CD4-positive, alpha-beta T cell treated with Interleukin-17A for 4 hours (primary cell): Measurements from ENCODE around the gene SGSH.

Source experiments
- DNase-seq: peaks from one replicate; pipeline ENCODE4 v3.0.0-alpha.2; 2020; ENCODE audit warnings: mixed read lengths

The SGSH gene

DNA sequence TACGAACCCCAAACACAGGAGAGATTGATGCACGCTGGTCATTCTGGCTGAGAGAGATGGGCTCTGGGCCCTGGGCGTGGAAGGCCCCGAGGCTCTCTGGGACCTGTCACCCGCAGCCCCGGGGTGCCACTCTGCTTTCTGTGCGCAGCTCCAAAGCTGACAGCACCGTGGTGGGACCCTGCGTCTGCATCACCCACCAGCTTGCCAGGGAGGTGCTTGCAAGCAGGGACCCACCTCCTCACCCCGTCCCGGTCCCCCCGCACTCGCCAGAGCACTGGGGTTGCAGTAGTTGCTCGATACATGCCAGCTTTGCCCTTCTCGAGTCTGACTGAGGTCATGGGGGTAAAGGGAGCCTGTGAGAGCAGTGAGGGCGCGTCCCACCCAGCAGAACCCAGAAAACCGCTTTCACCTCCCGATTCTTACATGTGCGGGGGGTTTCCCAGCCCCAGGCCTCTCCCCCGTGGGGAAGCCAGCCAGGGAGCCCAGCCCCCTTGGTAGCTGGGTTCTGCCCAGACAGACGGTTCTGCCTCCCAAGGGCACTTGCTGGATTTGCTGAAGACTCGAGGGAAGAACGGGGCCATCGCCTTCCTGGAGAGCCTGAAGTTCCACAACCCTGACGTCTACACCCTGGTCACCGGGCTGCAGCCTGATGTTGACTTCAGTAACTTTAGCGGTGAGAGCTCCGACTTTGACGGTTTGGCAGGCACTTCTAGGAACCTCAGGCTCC is 37.9 kb downstream of the SGSH start:
- DNase-seq: no peak

DNA sequence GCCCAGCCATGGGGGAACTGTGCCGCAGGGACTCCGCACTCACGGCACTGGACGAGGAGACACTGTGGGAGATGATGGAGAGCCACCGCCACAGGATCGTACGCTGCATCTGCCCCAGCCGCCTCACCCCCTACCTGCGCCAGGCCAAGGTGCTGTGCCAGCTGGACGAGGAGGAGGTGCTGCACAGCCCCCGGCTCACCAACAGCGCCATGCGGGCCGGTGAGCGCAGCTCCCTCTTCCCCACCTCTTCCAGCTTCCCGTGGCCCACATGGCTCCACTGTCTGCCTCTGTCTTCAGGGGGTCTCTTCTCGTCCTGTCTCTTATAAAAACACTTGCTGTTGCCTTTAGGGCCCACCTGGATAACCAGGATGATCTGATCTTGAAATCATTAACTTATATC is 38.7 kb downstream of the SGSH start:
- DNase-seq: no peak

DNA sequence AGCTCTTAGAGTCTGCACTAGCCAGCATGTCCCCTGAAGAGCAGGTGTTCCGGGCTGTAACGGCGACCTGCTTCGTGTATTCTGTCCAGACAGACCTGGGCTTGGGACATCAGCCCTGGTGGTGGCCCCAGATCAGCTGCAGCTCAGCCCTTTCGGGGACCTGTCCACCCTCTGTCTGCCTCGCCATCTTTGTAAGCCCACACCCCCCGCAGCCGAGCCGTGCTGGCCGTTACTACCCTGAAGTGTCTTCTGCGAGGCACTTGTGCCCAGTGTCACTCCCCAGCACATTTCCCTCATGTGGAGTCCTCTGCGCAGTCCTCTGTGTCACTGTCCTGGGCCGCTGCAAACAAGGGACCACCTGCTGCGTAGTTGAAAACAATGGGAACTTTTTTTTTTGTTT is 39.9 kb downstream of the SGSH start:
- DNase-seq: no peak

DNA sequence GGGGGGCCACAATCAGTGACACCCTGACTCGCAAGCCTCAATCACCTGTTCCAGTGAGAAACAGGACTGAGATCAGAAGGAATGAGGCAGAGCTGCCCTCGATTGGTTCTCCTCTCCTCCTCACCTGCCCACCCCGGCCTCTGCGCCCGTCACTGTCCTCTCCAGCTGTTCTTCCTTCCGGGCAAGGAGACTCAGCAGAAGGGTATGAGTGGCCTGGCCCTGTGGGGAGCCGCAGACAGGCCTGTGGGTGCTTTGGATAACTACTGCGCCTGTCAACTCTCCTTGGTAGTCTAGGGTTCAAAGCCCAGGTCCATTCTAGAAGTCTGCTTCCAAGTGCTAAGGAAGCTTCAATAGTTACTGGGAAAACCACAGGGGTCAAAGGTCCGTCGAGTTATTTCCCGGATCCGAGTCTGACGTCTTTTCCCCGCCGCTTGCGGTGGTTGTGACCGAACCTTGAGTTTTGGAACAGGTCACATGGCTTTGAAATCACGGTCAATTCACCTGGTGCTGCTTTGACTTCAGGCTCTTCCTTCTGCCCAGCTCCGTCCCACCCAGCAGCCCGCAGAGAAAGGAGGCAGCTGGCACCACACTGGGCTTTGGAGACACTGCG is 42.0 kb downstream of the SGSH start:
- no peak for DNase-seq

DNA sequence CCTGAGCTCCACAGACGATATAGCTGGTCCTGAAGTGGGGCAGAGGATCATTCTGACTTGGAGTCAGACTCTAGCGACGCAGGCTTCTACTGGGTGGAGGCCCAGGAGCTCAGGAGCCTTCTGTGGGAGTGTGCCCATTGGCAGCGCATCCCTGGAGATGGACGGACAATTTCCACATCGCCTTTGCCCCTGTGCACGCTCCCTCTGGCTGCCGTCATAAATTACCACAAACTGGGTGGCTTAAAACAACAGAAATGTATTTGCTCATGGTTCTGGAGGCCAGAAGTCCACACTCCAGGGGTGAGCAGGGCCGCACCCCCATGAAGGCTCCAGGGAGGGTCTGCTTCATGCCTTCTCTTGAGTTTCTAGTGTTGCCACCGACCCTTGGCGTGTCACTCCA is 43.4 kb downstream of the SGSH start:
- DNase-seq: no peak

DNA sequence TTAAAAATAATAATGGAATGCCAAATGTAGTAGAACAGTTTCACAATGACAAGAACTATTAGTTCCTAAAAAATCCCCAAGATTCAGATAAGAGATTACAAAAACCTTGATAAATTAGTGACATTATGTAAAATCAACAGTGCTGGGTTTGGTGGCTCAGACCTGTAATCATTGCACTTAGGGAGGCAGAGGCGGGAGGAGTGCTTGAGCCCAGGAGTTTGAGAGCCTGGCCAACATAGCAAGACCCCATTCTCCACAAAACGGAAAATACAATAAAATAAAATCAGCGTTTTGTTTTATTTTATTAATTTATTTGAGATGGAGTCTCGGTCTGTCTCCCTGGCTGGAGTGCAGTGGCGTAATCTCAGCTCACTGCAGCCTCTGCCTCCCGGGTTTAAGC is 46.2 kb downstream of the SGSH start:
- DNase-seq: no peak

DNA sequence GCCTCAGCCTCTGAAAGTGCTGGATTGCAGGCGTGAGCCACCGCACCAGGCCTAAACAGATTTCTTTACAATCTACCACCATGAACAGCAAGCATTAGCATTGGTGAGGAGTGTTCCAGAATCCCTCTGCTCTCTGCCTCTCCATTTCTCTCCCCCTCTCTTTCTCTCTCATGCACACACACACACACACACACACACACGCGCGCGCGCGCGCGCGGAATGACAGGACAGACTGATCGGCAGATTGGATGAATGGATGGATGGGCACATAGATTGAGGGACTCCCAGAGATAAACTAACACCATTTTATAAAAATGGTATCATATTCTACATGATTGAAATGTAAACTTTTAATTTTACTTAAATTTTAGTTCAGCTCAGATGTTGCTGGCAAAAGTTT is 47.0 kb downstream of the SGSH start:
- DNase-seq: no peak

DNA sequence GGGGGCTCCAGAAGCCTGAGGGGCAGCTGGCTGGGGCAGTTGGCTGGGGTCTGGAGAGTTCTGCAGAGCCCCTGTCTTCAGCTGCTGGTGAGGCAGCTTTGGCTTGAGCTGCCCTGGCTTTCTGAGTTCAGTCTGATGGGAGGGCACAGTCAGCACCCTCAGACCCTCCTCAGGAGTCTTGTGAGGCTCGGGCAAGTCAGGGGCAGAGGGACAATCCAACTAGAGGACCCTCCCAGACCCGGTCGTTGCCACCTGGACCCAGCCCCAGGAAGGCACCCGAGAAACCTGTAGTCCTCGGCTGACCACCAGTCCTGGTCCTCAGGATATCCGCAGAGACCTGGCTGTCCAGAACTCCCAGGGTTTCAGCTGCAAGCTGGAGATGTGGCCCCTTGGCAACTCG is 48.5 kb downstream of the SGSH start:
- no peak for DNase-seq

DNA sequence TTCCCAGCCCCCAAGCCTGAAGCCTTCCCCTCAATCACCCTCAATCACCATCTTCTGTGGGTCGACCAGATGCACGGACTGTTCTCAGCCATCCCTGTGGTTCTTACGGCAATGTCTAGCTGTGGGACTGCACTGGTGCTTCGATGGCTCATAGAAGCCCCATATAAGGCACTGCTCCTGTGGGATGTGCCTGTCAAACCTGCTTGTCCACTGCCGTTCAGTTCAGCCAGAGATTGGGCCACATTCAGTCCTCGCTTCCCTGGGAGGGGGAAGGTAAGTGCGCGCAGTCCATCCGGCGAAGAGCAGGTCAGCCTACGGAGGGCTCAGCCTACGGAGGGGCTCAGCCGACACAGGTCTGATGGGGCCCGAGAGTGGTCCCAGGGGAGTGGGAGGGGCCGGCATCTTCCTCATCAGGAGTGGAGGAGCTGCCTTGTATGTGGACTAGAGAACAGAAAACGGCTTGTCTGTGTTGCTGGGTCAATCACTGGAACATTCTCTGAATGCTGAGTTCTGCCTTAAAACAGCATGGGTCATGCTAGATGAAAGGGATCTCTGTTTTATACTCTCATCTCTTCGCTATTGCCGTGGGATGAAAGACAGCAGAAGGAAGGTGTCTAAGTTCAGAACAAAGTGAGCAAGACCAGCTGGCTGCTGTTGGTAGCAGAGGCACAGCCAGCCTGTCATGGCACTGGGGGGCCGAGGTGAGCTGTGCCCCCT is 50.2 kb downstream of the SGSH start, which contains the start of gene CARD14:
CARD14 (plus strand) TSS at position 247 of the 717 bp plus-strand sequence. CDS start 11,409 bp downstream, outside the sequence.
- no peak for DNase-seq

DNA sequence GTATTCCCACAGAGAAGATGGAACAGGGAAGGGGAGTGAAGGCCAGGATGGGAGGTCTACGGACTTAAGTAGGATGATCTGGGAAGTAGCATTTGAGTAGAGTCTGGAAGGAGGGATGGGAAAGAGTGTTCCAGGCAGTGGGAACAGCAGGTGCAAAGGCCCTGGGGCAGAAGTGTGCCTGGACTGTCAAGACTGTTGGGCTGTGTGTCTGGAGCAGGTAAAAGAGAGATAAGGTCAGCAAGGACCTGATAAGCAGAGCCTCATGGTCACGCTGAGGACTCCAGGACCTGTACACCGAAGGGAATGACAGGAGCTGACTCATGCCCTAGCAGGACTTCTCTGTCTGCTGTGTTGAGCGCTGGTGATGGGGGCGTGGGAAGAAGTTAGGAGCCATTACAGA is 51.0 kb downstream of the SGSH start:
- no peak for DNase-seq

DNA sequence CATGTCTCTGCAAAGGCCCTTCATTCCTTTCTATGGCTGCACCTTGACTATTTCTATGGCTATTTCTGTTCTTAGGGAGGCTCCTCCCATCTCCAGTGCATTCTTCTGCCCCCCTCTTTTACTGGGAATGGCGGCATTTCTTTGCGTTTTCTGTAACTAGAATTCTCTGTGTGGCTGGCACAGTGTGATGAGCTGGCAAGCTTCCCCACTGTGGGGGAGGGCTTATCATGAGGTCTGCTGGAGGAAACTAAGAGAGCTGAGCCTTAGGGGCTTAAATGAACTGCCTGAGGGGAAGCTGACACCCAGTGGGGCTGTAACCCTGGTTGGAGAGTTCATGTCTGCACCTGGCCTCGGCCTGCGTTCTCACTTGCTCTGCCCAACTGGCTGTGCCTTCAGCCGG is 51.8 kb downstream of the SGSH start:
- DNase-seq: no peak

DNA sequence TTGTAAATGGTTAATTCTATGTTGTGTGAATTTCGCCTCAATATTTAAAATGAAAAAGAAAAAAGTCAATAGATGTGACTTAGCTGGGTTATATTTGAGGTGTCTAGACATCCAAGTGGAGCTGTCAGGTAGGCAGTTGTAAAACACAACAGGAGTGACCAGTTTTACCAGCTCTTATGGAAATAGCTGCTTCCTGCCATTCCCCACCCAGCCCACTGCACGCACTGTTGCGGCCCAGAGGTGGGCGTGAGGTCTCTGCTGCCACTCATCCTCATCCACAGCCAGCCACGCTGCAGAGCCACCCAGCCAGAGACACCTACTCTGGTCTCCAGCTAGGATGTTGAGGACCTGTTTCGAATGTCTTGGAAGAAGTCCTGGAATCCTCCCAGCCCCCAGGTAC is 53.7 kb downstream of the SGSH start:
- DNase-seq: no peak

DNA sequence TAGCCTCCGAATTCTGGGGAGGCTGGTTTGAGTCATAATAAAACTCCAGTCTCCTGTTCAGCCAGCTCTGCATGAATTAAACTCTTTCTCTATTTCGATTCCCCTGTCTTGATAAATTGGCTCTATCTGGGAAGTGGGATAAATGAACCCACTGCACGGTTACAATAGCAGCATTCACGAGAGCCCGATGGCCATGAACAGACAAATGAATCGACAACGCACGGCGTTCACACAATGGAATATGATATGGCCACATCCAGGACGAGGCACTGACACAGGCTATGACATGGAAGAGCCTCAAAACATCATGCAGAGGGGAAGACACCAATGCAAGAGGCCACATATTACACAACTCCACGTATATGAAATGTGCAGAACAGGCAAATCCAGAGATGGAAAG is 55.9 kb downstream of the SGSH start:
- DNase-seq: no peak

DNA sequence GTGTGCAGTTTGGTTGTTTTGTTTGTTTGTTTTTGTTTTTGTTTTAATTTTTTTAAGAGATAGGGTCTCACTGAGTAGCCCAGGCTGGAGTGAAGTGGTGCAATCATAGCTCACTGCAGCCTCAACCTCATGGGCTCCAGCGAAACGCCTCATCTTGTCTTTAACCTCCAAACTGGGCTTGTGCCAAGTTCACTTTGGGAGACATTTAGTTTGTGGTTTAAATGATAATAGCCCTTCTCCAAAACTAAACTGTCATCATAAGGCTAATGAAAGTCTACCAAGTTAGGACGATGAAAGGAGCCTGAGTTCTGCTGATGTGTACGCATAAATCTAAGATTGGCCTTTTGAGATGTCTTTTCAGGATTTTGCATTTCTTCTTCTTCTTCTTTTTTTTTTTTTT is 56.8 kb downstream of the SGSH start:
- no peak for DNase-seq

DNA sequence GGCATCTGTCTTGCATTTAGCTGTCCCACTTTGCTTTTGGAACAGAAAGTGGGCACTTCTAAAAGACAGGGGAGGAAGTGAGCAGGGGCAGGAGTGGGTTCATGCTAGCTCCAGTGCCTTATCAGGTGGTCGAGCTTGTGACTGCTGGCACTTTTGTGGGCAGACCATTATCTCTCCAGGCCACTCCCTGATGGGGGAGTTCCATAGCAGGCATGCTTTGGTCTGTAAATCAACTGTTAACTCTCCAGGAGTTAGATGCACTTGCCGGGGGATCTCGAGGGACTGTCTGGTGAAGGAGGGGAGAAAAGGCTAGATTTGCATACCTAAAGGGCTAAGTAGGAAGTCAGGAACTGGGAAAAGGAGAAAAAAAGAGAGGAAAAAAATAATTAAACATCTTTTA is 59.6 kb downstream of the SGSH start:
- DNase-seq: no peak
